Measurements from ENCODE around the gene IL34.
A peak's percentile ranks its signal among the peaks of the same experiment; 100 is the strongest.

The IL34 gene

DNA sequence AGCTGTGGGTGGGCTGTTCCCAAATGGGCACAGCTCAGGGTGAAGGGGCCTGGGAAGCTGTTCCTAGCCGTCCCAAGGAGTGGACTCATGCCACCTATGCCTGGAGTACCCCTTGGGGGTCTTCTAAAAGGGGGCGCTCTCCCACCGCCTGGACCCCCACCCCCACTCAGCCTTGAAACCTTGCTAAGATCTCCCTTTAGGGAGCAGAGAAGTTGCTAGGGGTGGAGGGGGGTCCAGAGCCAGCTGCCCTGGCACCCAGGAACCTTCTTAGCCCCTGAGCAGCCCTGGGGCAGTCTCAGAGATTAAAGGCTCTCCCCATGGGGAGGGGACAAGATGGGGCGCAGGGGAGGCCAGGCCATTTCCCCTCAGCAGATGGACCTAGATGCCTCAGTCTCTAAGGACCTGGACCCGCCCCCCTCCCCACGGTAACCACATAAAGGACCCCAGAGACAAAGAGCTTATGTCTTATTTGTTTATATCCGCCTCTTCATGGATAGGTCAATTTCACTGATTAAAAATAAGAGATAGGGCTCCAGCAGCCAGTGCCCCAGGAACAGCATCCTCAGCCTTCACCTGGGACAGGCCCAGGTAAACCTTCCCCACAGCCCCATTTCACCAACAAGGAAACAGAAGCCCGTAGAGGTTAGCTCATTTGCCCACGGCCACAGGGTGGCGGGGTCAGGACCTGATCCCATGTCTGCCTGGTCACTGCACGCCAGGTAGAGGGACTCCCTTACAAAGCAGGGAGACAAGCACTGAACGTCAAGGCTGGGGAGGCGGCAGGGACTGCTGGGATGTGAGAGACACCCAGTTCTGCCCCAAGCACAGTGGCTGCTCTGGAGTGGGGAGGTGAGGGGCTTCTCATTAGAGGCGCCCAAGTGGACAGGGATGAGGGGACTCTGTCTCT is 36.1 kb downstream of the IL34 start:
- Mint-ChIP-seq H3K27ac (no peak overlapping the region), H3K4me3 (no peak overlapping the region), H3K36me3 (ENCODE audit: low read depth) (peaks cover 7% of the 10 kb centered on the region), H3K4me1 (ENCODE audit: low read depth) (no peaks in the 10 kb centered on the region), H3K27me3 (peaks cover 28% of the 10 kb centered on the region), H3K9me3 (no peaks in the 10 kb centered on the region)
- intact Hi-C loops (cut with micrococcal nuclease): no loop called here

DNA sequence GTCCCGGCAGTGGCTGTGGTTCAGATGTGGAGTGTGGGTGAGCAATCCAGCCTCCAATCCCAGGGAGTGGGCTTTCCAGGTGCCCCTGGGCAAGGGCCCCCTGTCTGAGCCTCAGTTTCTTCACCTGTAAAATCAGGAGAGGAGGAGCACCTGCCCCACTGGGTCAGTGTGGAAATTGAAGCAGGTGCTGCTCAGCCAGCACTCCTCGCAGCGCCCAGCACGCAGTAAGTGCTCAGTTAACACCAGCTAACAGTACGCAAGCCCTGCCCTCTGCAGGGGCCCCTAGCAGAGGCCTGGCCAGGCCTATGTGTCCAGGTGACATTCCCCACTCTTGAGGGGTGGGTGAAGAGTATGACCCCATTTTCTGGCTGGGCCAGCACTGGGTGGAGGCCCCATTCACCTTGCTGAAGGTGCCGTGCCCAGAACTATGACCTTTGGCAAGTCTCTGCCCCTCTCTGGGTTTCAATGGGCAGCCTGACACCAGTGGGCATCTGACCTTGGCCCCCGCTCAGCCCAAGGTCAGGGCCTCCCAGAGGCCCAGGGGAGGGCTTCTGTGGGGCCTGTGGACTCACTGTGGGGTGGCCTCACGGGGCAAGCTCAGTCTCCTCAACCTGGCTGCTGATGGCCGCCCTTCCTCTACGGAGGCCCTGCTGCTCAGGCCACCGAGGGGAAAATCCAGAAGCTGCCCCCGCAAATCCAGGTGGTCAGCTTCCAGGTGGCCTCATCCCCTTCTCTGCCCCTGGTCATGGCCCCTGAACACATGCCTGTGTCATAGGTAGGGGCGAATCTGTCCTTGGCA is 37.0 kb downstream of the IL34 start:
- Mint-ChIP-seq H3K27ac (no peak overlapping the region), H3K9me3 (no peaks in the 10 kb centered on the region), H3K4me1 (ENCODE audit: low read depth) (no peaks in the 10 kb centered on the region), H3K4me3 (no peak overlapping the region), H3K27me3 (peaks cover 28% of the 10 kb centered on the region), H3K36me3 (ENCODE audit: low read depth) (peaks cover 15% of the 10 kb centered on the region)
- intact Hi-C loops (cut with micrococcal nuclease): no loop called here

DNA sequence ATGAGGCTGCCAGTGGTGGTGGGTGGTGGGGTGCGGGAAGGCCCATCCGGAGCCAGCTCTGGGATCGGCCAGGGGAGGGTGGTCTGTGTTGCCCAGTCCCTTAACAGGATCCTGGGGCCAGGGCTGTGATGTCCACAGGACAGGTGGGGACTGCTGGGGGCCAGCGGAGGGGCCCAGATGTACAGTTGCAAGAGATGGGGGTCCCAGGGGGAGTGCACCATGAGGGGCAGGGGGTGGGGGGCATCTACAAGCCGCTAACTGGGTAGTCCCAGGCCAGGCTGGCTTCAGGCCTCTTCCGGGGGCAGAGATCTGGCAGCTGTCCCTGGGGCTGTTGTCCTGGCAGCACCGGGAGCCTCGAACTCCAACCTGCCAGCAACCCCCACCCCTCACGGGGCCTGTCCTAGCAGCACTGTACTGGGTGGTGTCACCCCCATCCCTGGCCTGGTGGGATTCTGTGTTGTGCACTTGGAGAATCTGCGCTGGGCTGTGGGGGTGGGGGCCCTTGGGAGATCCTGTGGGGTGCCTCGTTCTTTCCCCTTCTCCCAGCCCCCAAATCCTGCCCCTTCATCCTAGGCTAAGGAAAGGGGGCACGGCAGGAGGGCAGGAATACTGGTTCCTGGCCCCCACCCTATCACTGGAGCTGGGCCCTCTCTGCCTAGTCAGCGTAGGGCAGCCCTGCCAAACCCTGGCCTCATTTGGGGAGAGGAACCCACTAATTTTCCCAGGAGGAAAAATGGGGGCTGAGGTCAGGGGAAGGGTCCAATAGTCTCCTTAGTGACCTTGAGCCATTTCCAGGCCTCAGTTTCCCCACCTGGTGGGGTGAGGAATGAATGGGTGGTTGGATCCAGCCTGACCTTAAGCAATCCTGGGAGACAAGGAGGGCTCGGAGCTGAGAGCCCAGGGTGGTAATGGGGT is 38.0 kb downstream of the IL34 start:
- Mint-ChIP-seq H3K9me3 (no peaks in the 10 kb centered on the region), H3K36me3 (ENCODE audit: low read depth) (peaks cover 26% of the 10 kb centered on the region), H3K4me3 (no peak overlapping the region), H3K27ac (no peak overlapping the region), H3K4me1 (ENCODE audit: low read depth) (no peaks in the 10 kb centered on the region), H3K27me3 (peaks cover 28% of the 10 kb centered on the region)
- intact Hi-C loops (cut with micrococcal nuclease): no loop called here

DNA sequence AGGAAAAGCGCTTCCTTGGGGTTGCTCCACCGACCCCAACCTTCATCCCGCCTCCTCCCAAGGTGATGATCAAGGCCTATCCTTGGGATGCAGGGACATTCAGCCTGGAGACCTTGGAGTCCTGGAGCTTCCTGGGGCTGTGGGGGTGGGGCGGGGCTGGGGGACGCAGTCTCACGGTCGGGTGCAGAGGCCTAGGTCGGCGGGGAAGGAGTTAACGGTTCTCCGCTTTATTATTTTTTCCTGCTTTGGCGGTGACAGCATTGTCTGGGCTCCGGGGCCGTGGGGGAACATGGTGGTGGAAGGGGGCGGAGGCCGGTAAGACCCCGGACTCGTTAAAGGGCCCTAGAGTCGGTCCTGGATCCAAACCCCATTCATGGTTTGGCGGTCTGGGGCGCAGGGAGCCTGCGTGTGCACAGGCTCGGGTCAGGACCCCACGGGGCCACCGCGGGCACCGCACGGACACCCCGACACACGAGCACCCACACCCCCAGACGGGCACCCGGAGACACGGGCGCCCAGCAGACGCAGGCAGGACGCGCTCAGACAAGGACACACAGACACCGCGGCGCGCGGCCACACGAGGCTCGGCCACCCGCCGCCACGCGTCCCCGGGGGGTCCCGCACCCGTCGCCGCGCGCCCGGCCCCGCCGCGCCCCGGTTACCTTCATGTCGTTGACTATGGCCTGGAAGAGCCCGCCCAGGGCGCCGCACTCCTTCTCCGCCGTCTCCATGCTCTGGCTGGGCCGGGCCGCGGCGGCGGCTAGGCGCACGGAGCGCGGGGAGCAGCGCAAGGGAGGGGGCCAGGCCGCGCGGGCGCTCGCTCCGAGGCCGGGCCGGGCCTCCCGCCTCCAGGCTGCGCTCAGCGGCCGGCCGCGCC is 38.9 kb downstream of the IL34 start:
- Mint-ChIP-seq H3K4me3 (peak overlapping the region; percentile 27), H3K27me3 (peaks cover 28% of the 10 kb centered on the region), H3K4me1 (ENCODE audit: low read depth) (no peaks in the 10 kb centered on the region), H3K9me3 (no peaks in the 10 kb centered on the region), H3K27ac (no peak overlapping the region), H3K36me3 (ENCODE audit: low read depth) (peaks cover 35% of the 10 kb centered on the region)
- intact Hi-C loops (cut with micrococcal nuclease): no loop called here

DNA sequence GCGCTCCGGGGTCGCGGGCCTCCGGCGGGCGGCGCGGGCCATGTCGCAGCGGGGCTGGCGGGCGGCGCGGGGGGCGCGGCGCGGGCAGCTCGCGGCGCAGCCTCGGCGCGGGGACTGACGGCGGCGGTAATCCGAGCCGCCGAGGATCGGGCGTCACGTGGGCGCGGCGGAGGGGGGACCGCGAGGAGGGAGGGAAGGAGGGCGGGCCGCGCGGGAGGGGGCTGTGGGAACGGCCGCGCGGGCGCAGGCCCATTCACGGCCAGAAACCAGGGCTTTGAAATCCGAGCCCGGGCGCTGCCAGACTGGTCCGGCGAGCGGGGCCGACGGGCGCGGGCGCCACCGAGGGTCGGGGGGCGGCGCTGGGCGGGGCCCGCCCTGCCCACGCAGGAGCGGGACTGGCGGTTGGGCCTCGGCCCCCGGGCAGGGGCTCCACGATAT is 39.6 kb downstream of the IL34 start, which contains the start of gene MTSS2:
TSS of gene MTSS2 (minus strand) at position 116 of the 438 bp plus-strand sequence. CDS start 262 bp downstream, outside the sequence.
- no peaks in the 10 kb centered on the region for H3K9me3 Mint-ChIP-seq
- H3K4me3 Mint-ChIP-seq: peak within 1 kb of the TSS; percentile 35
- peaks cover 28% of the 10 kb centered on the region for H3K27me3 Mint-ChIP-seq
- H3K4me1 Mint-ChIP-seq (ENCODE audit: low read depth): no peaks in the 10 kb centered on the region
- H3K36me3 Mint-ChIP-seq (ENCODE audit: low read depth): peaks cover 41% of the 10 kb centered on the region
- intact Hi-C loops (cut with micrococcal nuclease): no loop called here
- H3K27ac Mint-ChIP-seq: no peak within 1 kb of the TSS

DNA sequence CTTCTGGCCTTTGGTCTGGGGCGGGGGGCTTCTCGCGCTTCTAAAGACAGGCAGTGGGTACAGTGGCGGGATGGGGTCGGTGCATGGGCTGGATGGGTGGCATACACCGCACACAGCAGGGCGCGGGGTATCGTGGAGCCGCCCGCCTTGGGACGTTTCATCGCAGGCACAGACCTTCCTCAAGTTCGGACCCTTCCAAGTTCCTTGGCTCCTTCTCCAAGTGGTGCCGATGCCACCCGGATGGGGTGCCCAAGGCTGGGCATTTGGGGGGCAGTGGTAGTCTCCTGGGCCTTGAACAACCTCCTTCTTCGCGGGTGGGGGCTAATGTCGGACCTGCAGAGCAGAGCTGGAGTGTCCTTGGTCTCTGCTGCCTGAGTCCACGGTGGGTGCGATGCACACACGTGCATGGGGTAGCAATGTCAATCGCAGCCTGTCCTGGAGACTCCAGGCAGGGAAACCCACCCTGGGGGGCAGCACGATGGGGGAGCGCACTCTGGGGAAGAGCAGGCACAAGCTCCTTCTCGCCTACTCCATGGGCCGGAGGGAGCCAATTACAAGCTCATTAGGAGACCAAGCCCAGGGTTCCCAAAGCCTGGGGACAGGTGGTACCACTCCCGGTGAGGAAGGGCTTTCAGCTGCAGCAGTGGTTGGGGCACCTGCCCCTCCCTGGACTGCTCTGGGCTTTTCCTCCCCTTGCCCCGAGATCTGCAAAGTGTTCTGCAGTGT is 40.2 kb downstream of the IL34 start:
- peaks cover 28% of the 10 kb centered on the region for H3K27me3 Mint-ChIP-seq
- no peak overlapping the region for H3K27ac Mint-ChIP-seq
- no peaks in the 10 kb centered on the region for H3K4me1 Mint-ChIP-seq (ENCODE audit: low read depth)
- intact Hi-C loops (cut with micrococcal nuclease): no loop called here
- peak overlapping the region; percentile 35 for H3K4me3 Mint-ChIP-seq
- peaks cover 47% of the 10 kb centered on the region for H3K36me3 Mint-ChIP-seq (ENCODE audit: low read depth)
- H3K9me3 Mint-ChIP-seq: no peaks in the 10 kb centered on the region

DNA sequence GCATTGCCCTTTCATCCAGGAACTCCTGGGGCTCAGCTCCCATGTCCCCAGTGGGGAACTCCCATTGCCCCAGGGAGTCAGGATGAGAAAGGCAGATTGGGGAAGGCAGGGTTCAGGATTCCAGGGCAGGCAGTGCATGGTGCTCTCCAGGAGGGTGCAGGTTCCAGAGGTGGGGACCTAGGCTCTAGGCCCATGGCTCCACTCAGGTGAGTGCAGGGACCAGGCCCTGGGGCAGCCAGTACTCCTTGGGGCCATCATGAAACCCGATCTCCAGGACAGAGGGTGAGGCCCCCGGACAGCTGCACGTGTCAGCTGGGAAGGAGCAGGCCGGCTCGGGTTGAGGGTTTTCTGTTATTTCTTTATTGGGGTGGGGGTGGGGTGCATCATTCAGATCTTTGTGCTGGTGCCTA is 40.7 kb downstream of the IL34 start:
- H3K9me3 Mint-ChIP-seq: no peaks in the 10 kb centered on the region
- no peak overlapping the region for H3K27ac Mint-ChIP-seq
- H3K4me1 Mint-ChIP-seq (ENCODE audit: low read depth): no peaks in the 10 kb centered on the region
- H3K4me3 Mint-ChIP-seq: no peak overlapping the region
- H3K27me3 Mint-ChIP-seq: peaks cover 28% of the 10 kb centered on the region
- H3K36me3 Mint-ChIP-seq (ENCODE audit: low read depth): peaks cover 52% of the 10 kb centered on the region
- intact Hi-C loops (cut with micrococcal nuclease): no loop called here

DNA sequence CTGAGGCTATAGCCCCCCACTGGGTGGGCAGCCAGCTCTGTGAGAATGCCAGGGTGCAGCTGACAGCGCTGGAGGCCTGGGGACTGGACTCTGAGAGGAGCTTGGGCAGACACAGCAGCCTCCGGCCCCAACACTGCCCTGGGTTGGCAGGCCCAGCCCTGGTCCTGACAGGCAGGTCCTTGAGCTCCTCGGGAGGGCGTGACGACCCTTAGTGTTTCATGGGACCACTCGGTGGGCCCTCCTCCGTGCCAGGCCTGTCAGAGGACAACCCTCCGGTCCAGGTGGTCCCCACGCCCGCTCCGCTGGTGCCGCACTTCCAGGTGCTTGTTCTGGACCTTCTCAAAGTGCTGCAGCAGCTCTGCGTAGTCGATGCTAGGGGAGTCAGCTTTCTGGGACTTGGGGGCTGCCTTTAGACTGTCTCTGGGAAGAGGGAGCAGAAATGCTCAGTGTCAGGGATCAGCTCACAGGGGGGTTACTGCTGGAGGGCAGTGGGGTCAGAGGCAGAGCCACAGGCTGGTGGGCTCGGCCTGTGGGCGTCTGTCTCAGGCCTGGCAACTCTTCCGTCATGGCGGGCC is 41.4 kb downstream of the IL34 start:
- no peak overlapping the region for H3K4me3 Mint-ChIP-seq
- intact Hi-C loops (cut with micrococcal nuclease): no loop called here
- H3K36me3 Mint-ChIP-seq (ENCODE audit: low read depth): peaks cover 59% of the 10 kb centered on the region
- no peak overlapping the region for H3K27ac Mint-ChIP-seq
- H3K27me3 Mint-ChIP-seq: peaks cover 28% of the 10 kb centered on the region
- H3K9me3 Mint-ChIP-seq: no peaks in the 10 kb centered on the region
- no peaks in the 10 kb centered on the region for H3K4me1 Mint-ChIP-seq (ENCODE audit: low read depth)

DNA sequence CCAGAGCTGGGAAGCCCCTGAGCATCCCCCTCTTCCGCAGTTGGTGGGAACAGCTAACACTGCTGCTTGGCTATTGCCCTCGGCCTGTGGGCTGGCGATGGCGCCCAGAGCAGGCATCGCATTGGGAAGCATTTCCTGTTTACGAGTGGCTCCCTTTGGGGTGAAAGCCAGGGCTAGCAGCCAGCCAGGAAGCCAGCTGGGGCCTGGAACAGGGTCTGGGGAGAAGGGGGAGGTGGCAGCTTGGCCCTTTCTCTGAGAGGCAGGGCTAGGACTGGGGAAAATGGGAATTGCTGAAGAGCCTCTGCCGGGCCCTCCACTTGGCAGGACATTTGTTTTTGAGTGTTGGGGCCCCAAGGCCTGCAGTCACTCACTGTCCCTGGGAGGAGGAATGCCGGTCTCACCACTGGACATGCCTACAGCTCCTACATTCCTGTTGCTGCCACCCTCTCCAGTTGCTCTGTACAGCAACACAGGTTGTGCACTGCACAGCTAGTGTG is 41.9 kb downstream of the IL34 start:
- Mint-ChIP-seq H3K4me3 (no peak overlapping the region), H3K36me3 (ENCODE audit: low read depth) (peaks cover 64% of the 10 kb centered on the region), H3K4me1 (ENCODE audit: low read depth) (no peaks in the 10 kb centered on the region), H3K27me3 (peaks cover 28% of the 10 kb centered on the region), H3K9me3 (no peaks in the 10 kb centered on the region), H3K27ac (no peak overlapping the region)
- intact Hi-C loops (cut with micrococcal nuclease): no loop called here

DNA sequence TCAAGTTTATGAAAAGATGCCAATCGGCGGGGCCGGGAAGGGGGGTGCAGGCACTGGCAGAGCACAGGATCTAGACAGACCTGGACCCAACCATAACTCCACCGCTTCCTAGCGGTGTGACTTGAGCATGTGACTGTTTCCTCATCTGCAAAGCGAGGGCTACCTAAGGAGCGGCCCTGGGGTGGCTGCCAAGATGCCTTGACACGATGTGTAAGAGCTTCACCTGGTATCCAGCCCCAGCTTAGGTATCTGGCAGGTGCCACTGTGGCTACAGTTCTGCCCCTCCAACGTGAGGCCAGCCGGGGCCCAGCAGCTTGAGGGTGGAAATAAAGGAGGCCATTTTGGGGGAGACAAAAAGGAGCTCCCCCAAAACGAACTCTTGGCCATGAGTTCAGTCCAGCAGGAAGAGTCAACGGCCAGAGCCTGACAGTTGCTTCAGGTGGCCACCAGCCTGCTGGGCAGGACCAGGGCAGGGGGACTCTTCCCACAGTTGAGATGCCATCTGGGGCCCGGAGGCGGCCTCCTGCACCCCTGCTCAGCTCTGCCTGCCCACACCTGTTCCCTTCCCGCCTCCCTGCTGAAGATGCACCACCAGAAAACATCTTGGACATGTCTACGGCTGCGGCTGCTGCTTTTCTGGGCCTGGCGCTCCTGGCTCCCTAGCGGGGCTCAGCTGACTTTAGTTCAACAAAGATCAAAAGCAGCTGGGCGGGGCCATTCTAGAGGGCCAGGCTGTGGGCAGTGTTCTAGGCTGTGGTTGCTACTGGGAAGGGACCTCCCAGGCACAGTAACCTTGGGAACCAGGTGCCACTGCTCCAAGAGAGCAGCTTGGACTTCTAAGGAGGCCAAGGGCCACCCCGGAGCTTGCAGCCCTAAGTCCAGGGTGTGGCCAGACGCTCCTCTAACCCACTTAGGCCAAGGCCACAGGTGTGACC is 42.9 kb downstream of the IL34 start:
- Mint-ChIP-seq H3K27ac (no peak overlapping the region), H3K4me1 (ENCODE audit: low read depth) (no peaks in the 10 kb centered on the region), H3K4me3 (no peak overlapping the region), H3K9me3 (no peaks in the 10 kb centered on the region), H3K36me3 (ENCODE audit: low read depth) (peaks cover 74% of the 10 kb centered on the region), H3K27me3 (peaks cover 24% of the 10 kb centered on the region)
- intact Hi-C loops (cut with micrococcal nuclease): no loop called here

All from dendritic cell treated with granulocyte-macrophage colony-stimulating factor and Interleukin-4, amounts not matched to agents 40 ng/mL and 50 ng/mL, for 4 days (primary cell).